ENCODE data around the gene IGF2R. TPM values are rescaled to one million over a fixed set of nuclear protein-coding genes. Genes with fewer than 3 reads are reported as not detected.

Gene IGF2R
- total and polyA plus RNA-seq, 2 experiments from 2014 or later, result 61.2 to 132 TPM

DNA sequence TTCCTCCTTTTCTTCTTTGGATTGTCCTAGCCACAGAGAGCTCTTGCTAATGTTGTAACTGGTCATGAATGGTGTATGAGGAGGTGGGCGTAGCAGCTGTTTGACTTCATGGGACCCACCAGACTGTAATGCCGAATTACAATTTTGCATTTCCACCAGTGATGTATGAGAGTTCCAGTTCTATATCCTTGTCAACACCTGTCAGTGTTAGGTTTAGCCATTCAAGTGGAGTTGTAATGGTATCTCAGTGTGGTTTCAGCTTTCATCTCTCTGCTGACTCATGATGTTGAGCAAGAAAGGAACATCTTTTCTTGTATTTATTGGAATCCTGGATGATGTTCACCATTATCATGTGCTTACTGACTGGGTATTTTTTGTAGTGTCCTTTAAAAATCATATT, 5.1 kb downstream of the IGF2R start:
- 74% methylated on average over 2 of the region's 2 CpGs for WGBS (ENCODE audit: low lambda C conversion rate, missing lambda C conversion rate)
- Histone ChIP-seq H3K79me2 (peaks cover 98% of the 10 kb centered on the region), H3K27ac (peak overlapping the region; percentile 67), H3K4me3 (no peak overlapping the region), H3K27me3 (no peaks in the 10 kb centered on the region), H3K4me1 (ENCODE audit: insufficient read depth) (peaks cover 68% of the 10 kb centered on the region), H3K4me2 (peak overlapping the region; percentile 84), H3K9me2 (replicated peaks; ENCODE audit: insufficient read depth) (no peaks in the 10 kb centered on the region), H4K20me1 (ENCODE audit: insufficient read depth, poor library complexity, severe bottlenecking) (peaks cover 87% of the 10 kb centered on the region), H3K9me3 (ENCODE audit: low read depth) (no peaks in the 10 kb centered on the region), H2AFZ (no peak overlapping the region), H3K36me3 (replicated peaks; ENCODE audit: insufficient read depth, low read depth) (no peaks in the 10 kb centered on the region)
- no peak for DNase-seq (ENCODE audit: low spot score)
- TF ChIP-seq, protein P1, sequence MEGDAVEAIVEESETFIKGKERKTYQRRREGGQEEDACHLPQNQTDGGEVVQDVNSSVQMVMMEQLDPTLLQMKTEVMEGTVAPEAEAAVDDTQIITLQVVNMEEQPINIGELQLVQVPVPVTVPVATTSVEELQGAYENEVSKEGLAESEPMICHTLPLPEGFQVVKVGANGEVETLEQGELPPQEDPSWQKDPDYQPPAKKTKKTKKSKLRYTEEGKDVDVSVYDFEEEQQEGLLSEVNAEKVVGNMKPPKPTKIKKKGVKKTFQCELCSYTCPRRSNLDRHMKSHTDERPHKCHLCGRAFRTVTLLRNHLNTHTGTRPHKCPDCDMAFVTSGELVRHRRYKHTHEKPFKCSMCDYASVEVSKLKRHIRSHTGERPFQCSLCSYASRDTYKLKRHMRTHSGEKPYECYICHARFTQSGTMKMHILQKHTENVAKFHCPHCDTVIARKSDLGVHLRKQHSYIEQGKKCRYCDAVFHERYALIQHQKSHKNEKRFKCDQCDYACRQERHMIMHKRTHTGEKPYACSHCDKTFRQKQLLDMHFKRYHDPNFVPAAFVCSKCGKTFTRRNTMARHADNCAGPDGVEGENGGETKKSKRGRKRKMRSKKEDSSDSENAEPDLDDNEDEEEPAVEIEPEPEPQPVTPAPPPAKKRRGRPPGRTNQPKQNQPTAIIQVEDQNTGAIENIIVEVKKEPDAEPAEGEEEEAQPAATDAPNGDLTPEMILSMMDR (IDR thresholded peaks at IDR 0.05; ENCODE audit: poor library complexity), result no peak
- no peak for TF ChIP-seq EZH2phosphoT487 (IDR thresholded peaks at IDR 0.05; ENCODE audit: low read depth, severe bottlenecking, unreplicated experiment)
- no peak for TF ChIP-seq EZH2 (IDR thresholded peaks at IDR 0.05; ENCODE audit: borderline replicate concordance)

DNA sequence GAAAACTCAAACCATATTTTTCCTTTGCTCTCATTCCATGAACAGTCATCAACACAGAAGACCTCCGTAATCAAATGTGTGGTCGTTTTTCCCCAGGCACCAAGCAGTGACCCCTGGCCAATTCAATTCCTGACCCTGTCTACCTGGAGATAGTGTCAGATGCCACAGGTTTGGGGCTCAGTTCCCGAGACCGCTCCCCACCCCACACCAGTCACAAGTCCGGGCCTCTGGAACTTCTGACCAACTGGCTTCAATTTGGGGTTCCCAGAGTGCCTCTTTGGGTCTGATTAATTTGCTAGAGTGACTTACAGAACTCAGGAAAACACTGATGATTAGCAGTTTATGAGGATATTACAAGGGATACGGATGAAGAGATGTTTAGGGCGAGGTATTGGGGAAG, 6.0 kb downstream of the IGF2R start:
- TF ChIP-seq, protein P1 (IDR thresholded peaks at IDR 0.05; ENCODE audit: poor library complexity), result no peak
- TF ChIP-seq EZH2phosphoT487 (IDR thresholded peaks at IDR 0.05; ENCODE audit: low read depth, severe bottlenecking, unreplicated experiment) (no peak), EZH2 (IDR thresholded peaks at IDR 0.05; ENCODE audit: borderline replicate concordance) (no peak)
- H3K4me1 ChIP-seq (ENCODE audit: insufficient read depth), result peaks cover 68% of the 10 kb centered on the region
- H3K9me3 ChIP-seq (ENCODE audit: low read depth), result no peaks in the 10 kb centered on the region
- H3K36me3 ChIP-seq (replicated peaks; ENCODE audit: insufficient read depth, low read depth), result no peaks in the 10 kb centered on the region
- no peak overlapping the region for H3K27ac ChIP-seq
- DNase-seq (ENCODE audit: low spot score), result no peak
- no peak overlapping the region for H2AFZ ChIP-seq
- H3K27me3 ChIP-seq, result no peaks in the 10 kb centered on the region
- no peak overlapping the region for H3K4me3 ChIP-seq
- no peak overlapping the region for H3K4me2 ChIP-seq
- no peaks in the 10 kb centered on the region for H3K9me2 ChIP-seq (replicated peaks; ENCODE audit: insufficient read depth)
- H3K79me2 ChIP-seq, result peaks cover 100% of the 10 kb centered on the region
- WGBS (ENCODE audit: low lambda C conversion rate, missing lambda C conversion rate), result 91% methylated on average over 7 of the region's 7 CpGs
- peaks cover 96% of the 10 kb centered on the region for H4K20me1 ChIP-seq (ENCODE audit: insufficient read depth, poor library complexity, severe bottlenecking)

DNA sequence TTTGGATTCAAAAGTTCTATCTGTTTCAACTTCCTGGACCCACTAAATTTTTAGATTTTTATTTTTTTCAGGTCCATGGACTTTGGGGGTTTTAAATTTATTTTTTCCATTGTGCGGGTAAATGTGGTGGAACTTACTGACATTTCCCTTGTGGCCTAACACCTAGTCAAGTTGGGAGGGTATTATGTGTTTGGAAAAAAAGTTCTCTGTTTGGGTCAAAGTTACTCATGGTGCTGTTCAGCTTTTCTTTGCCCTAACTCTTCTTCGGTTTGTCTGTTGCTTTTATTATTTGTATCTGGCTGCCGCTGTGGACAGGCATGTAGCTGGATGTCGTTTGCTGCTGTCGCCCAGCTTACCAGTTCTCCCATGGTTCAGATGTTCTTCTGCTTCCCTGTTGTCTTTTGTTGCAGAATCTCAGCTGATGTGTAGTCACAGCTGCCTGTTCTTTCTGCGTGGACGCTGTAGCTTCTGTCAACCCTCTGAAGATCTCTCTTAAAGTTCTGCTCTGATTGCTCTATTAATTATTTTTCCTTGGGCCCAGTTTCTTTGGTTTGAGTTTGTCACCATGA, 7.9 kb downstream of the IGF2R start:
- WGBS (ENCODE audit: low lambda C conversion rate, missing lambda C conversion rate), result 86% methylated on average over 7 of the region's 7 CpGs
- no peak overlapping the region for H2AFZ ChIP-seq
- no peak for DNase-seq (ENCODE audit: low spot score)
- no peak for TF ChIP-seq EZH2phosphoT487 (IDR thresholded peaks at IDR 0.05; ENCODE audit: low read depth, severe bottlenecking, unreplicated experiment)
- no peak for TF ChIP-seq EZH2 (IDR thresholded peaks at IDR 0.05; ENCODE audit: borderline replicate concordance)
- TF ChIP-seq, protein P1 (IDR thresholded peaks at IDR 0.05; ENCODE audit: poor library complexity), result no peak
- peaks cover 63% of the 10 kb centered on the region for H3K4me1 ChIP-seq (ENCODE audit: insufficient read depth)
- H3K9me2 ChIP-seq (replicated peaks; ENCODE audit: insufficient read depth), result no peaks in the 10 kb centered on the region
- peak overlapping the region; percentile 54 for H3K4me2 ChIP-seq
- peaks cover 98% of the 10 kb centered on the region for H4K20me1 ChIP-seq (ENCODE audit: insufficient read depth, poor library complexity, severe bottlenecking)
- H3K4me3 ChIP-seq, result no peak overlapping the region
- no peaks in the 10 kb centered on the region for H3K9me3 ChIP-seq (ENCODE audit: low read depth)
- H3K79me2 ChIP-seq, result peaks cover 100% of the 10 kb centered on the region
- H3K27ac ChIP-seq, result no peak overlapping the region
- H3K27me3 ChIP-seq, result no peaks in the 10 kb centered on the region
- H3K36me3 ChIP-seq (replicated peaks; ENCODE audit: insufficient read depth, low read depth), result no peaks in the 10 kb centered on the region
